ENCODE data around the gene CSPG5. TPM values are rescaled to one million over a fixed set of nuclear protein-coding genes. Genes with fewer than 3 reads are reported as not detected.

Gene CSPG5
- polyA plus RNA-seq, 2 of the 4 experiments (the other 2 are of a cell fraction): 0.14 to 0.93 TPM

- 48% methylated on average over 2 of the region's 2 CpGs for WGBS (ENCODE audit: missing lambda C conversion rate)
- no peaks in the 10 kb centered on the region for H3K9me3 ChIP-seq
- POLR2A ChIA-PET: no interaction called here
- H3K4me3 ChIP-seq: no peak overlapping the region
- no peak for FAIRE-seq
- no peak for DNase-seq (ENCODE audit: low read depth in 1 of 2, low spot score in 1 of 2)
- H3K4me1 ChIP-seq: no peaks in the 10 kb centered on the region
- no peak overlapping the region for H3K4me2 ChIP-seq
- CTCF ChIA-PET: interaction anchor here (0.6 kb wide), 1 partner anchor 281 kb away, joined by 3 read pairs; no protein-coding TSS in a partner anchor
- ATAC-seq: no peak
- H3K27ac ChIP-seq: no peak overlapping the region
- TF ChIP-seq, protein P1, sequence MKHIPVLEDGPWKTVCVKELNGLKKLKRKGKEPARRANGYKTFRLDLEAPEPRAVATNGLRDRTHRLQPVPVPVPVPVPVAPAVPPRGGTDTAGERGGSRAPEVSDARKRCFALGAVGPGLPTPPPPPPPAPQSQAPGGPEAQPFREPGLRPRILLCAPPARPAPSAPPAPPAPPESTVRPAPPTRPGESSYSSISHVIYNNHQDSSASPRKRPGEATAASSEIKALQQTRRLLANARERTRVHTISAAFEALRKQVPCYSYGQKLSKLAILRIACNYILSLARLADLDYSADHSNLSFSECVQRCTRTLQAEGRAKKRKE (CRISPR knock-in tag; IDR thresholded peaks at IDR 0.05; ENCODE audit: low read depth): no peak
- TF ChIP-seq, protein P2, sequence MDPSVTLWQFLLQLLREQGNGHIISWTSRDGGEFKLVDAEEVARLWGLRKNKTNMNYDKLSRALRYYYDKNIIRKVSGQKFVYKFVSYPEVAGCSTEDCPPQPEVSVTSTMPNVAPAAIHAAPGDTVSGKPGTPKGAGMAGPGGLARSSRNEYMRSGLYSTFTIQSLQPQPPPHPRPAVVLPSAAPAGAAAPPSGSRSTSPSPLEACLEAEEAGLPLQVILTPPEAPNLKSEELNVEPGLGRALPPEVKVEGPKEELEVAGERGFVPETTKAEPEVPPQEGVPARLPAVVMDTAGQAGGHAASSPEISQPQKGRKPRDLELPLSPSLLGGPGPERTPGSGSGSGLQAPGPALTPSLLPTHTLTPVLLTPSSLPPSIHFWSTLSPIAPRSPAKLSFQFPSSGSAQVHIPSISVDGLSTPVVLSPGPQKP (IDR thresholded peaks at IDR 0.05; ENCODE audit: low read depth, low read length): no peak
- TF ChIP-seq ZFP36 (IDR thresholded peaks at IDR 0.05; ENCODE audit: borderline replicate concordance, partially characterized antibody) (no peak), CBX8 (IDR thresholded peaks at IDR 0.05) (no peak), EP300 (IDR thresholded peaks at IDR 0.05) (no peak), EHMT2 (IDR thresholded peaks at IDR 0.05; ENCODE audit: low read depth) (no peak), NPAS2 (CRISPR knock-in tag; IDR thresholded peaks at IDR 0.05; ENCODE audit: borderline replicate concordance) (no peak)
- TF ChIP-seq, protein P3, sequence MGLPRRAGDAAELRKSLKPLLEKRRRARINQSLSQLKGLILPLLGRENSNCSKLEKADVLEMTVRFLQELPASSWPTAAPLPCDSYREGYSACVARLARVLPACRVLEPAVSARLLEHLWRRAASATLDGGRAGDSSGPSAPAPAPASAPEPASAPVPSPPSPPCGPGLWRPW (IDR thresholded peaks at IDR 0.05): no peak
These were observed 27.0 kb upstream of the CSPG5 start for GRCh38 chr3:47605652-47606051.

DNA sequence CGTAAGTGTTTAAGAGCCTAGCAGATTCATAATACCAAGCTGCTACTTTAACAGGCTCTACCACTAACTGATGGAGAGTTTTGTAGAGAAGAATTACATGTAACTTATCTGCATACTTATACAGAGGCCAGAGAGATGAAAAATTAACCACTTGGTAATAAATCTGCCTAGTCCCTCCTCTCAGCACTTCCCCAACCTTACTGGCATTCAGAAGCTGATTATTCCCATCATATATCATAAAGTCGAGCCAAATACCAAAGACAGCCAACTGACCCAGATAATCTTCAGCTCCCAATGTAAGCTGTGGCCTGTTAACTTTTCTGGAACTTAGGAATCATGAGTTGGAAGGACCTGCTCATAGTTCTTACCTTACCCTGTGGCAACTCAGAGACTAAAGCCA, 25.5 kb upstream of the CSPG5 start:
- WGBS (ENCODE audit: missing lambda C conversion rate): 91% methylated on average over 2 of the region's 2 CpGs
- H3K4me1 ChIP-seq: no peaks in the 10 kb centered on the region
- DNase-seq (ENCODE audit: low read depth in 1 of 2, low spot score in 1 of 2) (no peak), FAIRE-seq (no peak), ATAC-seq (no peak)
- no peak overlapping the region for H3K4me2 ChIP-seq
- no peak overlapping the region for H3K27ac ChIP-seq
- TF ChIP-seq POLR2AphosphoS2 (conservative IDR thresholded peaks at IDR 0.05; ENCODE audit: low read length) (no peak), REST (IDR thresholded peaks at IDR 0.05) (no peak), MAZ (IDR thresholded peaks at IDR 0.05; ENCODE audit: borderline replicate concordance, low read depth, low read length) (no peak), ZFP36 (IDR thresholded peaks at IDR 0.05; ENCODE audit: borderline replicate concordance, partially characterized antibody) (no peak), FOXS1 (CRISPR knock-in tag; IDR thresholded peaks at IDR 0.05) (no peak), RARB (CRISPR knock-in tag; IDR thresholded peaks at IDR 0.05) (no peak)
- TF ChIP-seq, protein P2 (IDR thresholded peaks at IDR 0.05; ENCODE audit: low read depth, low read length): no peak
- TF ChIP-seq, protein P4, sequence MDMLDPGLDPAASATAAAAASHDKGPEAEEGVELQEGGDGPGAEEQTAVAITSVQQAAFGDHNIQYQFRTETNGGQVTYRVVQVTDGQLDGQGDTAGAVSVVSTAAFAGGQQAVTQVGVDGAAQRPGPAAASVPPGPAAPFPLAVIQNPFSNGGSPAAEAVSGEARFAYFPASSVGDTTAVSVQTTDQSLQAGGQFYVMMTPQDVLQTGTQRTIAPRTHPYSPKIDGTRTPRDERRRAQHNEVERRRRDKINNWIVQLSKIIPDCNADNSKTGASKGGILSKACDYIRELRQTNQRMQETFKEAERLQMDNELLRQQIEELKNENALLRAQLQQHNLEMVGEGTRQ (IDR thresholded peaks at IDR 0.05): no peak
- no peak overlapping the region for H3K4me3 ChIP-seq
- ChIA-PET CTCF (no interaction called here), POLR2A (no interaction called here)
- no peaks in the 10 kb centered on the region for H3K9me3 ChIP-seq

DNA sequence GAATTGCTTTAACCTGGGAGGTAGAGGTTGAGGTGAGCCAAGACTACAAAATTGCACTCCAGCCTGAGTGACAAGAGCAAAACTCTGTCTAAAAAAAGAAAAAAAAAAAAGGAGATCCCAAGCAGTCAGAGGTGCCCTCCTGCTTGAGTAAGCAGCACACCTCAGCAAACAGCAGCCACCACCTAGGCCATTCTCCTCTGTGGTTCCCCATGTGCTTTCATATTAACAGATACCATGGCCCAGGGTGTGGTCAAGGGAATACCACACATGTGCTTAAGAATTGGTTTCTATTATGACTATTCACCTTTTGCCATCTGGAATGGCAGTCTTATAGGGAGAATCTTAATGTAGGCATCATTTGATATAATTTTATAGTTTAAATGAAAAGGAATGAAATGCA, 24.7 kb upstream of the CSPG5 start:
- no peak overlapping the region for H3K4me3 ChIP-seq
- no peak overlapping the region for H3K27ac ChIP-seq
- POLR2A ChIA-PET: no interaction called here
- FAIRE-seq (no peak), DNase-seq (ENCODE audit: low read depth in 1 of 2, low spot score in 1 of 2) (no peak), ATAC-seq (no peak)
- no peak overlapping the region for H3K4me2 ChIP-seq
- H3K4me1 ChIP-seq: no peaks in the 10 kb centered on the region
- H3K9me3 ChIP-seq: no peaks in the 10 kb centered on the region
- CTCF ChIA-PET: no interaction called here
- TF ChIP-seq REST (IDR thresholded peaks at IDR 0.05) (no peak), CHD4 (IDR thresholded peaks at IDR 0.05; ENCODE audit: borderline replicate concordance) (no peak), E2F6 (IDR thresholded peaks at IDR 0.05; ENCODE audit: borderline replicate concordance, low read depth) (no peak), HEYL (CRISPR knock-in tag; IDR thresholded peaks at IDR 0.05) (no peak)
- TF ChIP-seq, protein P5, sequence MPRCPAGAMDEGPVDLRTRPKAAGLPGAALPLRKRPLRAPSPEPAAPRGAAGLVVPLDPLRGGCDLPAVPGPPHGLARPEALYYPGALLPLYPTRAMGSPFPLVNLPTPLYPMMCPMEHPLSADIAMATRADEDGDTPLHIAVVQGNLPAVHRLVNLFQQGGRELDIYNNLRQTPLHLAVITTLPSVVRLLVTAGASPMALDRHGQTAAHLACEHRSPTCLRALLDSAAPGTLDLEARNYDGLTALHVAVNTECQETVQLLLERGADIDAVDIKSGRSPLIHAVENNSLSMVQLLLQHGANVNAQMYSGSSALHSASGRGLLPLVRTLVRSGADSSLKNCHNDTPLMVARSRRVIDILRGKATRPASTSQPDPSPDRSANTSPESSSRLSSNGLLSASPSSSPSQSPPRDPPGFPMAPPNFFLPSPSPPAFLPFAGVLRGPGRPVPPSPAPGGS (IDR thresholded peaks at IDR 0.05): no peak

All from A549 (cell line).